ENCODE results near the gene SPG7.

The SPG7 gene

DNA sequence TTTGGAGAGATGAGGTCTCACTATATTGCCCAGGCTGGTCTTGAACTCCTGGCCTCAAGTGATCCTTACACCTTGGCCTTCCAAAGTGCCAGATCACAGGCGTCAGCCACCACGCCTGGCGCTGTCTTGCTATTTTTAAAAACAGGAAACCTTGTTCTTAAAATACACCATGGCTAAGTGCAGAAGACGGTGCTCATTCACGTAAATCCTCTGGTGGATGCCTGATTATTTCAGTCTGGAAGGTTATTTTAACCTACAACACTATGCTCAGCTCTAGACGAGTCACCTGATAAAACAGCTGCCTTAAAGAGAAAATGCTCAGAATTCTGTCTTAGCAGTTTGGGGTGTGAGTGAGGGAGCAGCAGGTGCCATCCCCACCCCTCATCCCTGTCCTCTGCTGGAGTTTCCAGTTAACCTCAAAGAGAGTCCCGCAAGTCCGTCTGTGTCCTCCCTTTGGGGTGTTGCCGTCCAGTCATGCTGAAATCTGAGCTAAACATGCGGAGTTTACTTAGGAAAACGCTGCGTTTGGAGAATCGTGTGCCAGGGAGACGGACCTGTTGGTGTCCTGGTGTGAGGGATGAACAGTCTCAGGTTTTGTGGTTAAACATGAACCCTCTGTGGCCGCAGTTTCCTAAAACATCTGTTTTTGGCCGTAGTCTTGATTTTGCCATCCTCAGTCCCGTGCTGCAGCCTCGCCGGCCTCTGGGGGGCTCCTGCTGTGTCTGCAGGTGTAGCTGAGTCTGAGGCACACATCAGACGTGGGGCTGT lies 17.1 kb downstream of the SPG7 start:
- DNase-seq (ENCODE audit: low read depth in 2 of 2), result no peak
- TF ChIP-seq, protein P1, sequence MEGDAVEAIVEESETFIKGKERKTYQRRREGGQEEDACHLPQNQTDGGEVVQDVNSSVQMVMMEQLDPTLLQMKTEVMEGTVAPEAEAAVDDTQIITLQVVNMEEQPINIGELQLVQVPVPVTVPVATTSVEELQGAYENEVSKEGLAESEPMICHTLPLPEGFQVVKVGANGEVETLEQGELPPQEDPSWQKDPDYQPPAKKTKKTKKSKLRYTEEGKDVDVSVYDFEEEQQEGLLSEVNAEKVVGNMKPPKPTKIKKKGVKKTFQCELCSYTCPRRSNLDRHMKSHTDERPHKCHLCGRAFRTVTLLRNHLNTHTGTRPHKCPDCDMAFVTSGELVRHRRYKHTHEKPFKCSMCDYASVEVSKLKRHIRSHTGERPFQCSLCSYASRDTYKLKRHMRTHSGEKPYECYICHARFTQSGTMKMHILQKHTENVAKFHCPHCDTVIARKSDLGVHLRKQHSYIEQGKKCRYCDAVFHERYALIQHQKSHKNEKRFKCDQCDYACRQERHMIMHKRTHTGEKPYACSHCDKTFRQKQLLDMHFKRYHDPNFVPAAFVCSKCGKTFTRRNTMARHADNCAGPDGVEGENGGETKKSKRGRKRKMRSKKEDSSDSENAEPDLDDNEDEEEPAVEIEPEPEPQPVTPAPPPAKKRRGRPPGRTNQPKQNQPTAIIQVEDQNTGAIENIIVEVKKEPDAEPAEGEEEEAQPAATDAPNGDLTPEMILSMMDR (IDR thresholded peaks at IDR 0.05; ENCODE audit: low read depth, low read length), result no peak
- no peak overlapping the region for H3K4me3 ChIP-seq (replicated peaks in 1 of 2; ENCODE audit: low read depth in 2 of 2, low read length in 2 of 2)

DNA sequence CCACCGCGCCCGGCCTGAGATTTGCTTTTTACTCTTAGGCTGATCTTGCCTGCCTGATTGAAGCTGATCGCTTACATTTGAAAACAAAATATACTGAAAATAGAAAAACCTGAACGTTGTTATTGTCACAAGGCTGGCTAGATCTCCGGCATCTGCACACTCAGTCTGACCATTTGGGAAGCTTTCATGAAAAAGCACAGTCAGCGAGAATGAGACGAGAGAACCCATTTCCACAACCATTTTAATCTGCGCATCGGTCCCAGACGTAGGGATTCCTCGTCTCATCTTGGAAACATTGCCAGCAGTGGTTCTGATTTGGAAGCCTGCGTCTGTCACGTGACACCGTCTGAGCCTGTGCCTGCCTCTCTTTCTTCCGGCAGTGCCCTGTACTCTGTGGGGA lies 20.9 kb downstream of the SPG7 start:
- TF ChIP-seq, protein P1 (IDR thresholded peaks at IDR 0.05; ENCODE audit: low read depth, low read length), result no peak
- H3K4me3 ChIP-seq (replicated peaks in 1 of 2; ENCODE audit: low read depth in 2 of 2, low read length in 2 of 2), result no peak overlapping the region
- no peak for DNase-seq (ENCODE audit: low read depth in 2 of 2)

GRCh38 chr16:89530401-89531381 lies 22.5 kb downstream of the SPG7 start:
- DNase-seq (ENCODE audit: low read depth in 2 of 2), result no peak
- TF ChIP-seq, protein P1 (IDR thresholded peaks at IDR 0.05; ENCODE audit: low read depth, low read length), result no peak

GRCh38 chr16:89531821-89532526 lies 23.8 kb downstream of the SPG7 start:
- DNase-seq (ENCODE audit: low read depth in 2 of 2), result no peak
- no peak overlapping the region for H3K4me3 ChIP-seq (replicated peaks in 1 of 2; ENCODE audit: low read depth in 2 of 2, low read length in 2 of 2)
- TF ChIP-seq, protein P1 (IDR thresholded peaks at IDR 0.05; ENCODE audit: low read depth, low read length), result no peak

More at GRCh38 chr16:89530401-89531381, 22.5 kb downstream of the SPG7 start:
- no peak overlapping the region for H3K4me3 ChIP-seq (replicated peaks in 1 of 2; ENCODE audit: low read depth in 2 of 2, low read length in 2 of 2)

DNA sequence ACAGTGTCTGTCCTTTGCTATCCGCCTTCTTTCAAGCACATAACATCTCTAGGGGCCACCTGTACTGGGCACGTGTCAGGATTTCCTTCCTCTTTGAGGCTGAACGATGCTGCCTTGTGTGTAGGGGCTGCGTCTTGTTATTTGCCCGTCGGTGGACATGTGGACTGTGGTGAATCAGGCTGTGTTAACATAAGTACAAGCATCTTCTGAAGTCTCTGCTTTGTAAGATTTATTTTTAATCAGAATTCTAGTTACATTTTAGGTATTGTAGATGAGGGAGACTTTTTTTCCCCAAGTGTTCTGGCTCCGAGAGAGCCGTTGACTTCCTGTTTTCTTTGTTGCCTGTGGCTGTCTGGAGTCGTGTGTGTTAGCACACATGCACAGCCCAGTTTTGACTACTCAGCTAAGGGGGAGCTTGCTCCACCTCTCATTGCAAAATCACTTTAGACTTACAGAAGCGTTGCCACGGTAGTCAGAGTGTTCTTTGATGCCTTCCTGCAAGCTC lies 26.1 kb downstream of the SPG7 start:
- DNase-seq (ENCODE audit: low read depth in 2 of 2), result peak; percentile 69
- TF ChIP-seq, protein P1 (IDR thresholded peaks at IDR 0.05; ENCODE audit: low read depth, low read length), result no peak
- H3K4me3 ChIP-seq (replicated peaks in 1 of 2; ENCODE audit: low read depth in 2 of 2, low read length in 2 of 2), result no peak overlapping the region

DNA sequence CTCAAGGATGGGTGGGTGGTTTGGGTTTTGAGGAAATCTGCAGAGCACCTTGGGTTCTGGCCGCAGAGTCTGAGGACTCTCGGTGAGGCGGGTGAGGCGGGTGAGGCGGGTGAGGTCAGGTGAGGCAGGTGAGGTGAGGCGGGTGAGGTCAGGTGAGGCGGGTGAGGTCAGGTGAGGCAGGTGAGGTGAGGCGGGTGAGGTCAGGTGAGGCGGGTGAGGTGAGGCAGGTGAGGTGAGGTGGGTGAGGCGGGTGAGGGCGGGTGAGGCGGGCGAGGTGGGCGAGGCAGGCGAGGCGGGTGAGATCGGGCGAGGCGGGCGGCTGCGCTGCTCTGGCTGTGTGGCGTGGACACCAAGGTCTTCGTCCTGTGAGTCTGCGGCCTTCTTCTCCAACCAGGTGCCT lies 28.2 kb downstream of the SPG7 start:
- DNase-seq (ENCODE audit: low read depth in 2 of 2), result no peak
- no peak overlapping the region for H3K4me3 ChIP-seq (replicated peaks in 1 of 2; ENCODE audit: low read depth in 2 of 2, low read length in 2 of 2)
- TF ChIP-seq, protein P1 (IDR thresholded peaks at IDR 0.05; ENCODE audit: low read depth, low read length), result no peak

All from cardiac fibroblast (primary cell).